ENCODE data around the gene SPDYA.

GRCh38 chr2:28896906-28897305 is 86.3 kb downstream of the SPDYA start:
- no peak for TF ChIP-seq HNRNPUL1 (IDR thresholded peaks at IDR 0.05; ENCODE audit: low read depth, low read length)
- TF ChIP-seq FOSL1 (CRISPR knock-in tag; IDR thresholded peaks at IDR 0.05; ENCODE audit: borderline replicate concordance), result no peak

Data from HepG2 (cell line).